K562 (cell line): Measurements from ENCODE around the gene CEBPE. TPM values are rescaled to one million over a fixed set of nuclear protein-coding genes. Genes with fewer than 3 reads are reported as not detected.

ENCODE experiments used
- ATAC-seq: fragments of 200-7000 bp; cut with Tn5 transposase; 3 replicates; pipeline ENCODE4 v1.9.1; 2020; ENCODE audit warnings: moderate library complexity
- BruUV-seq: library from RNA; stranded (reverse); fragments of 400-500 nt; replicated peaks from 2 replicates; lab custom pipeline; 2021; lab: Mats Ljungman, UMichigan
- CTCF ChIA-PET: fragments of 300-600 bp; formaldehyde crosslinking; extraction: SDS; loops from one replicate; lab custom pipeline; 2021; ENCODE audit warnings: low intra/inter-chr PET ratio; lab: Yijun Ruan, JAX
- POLR2A ChIA-PET: fragments of 300-600, 350-650 bp; sonication (Branson Sonifier 250); formaldehyde crosslinking; extraction: SDS; loops from one replicate; lab custom pipeline; 2021; ENCODE audit warnings: antibody characterized with exemption, inconsistent platforms; lab: Yijun Ruan, JAX
- DNase-seq, 4 experiments: peaks; one replicate each; pipeline versions ENCODE4 v3.0.0 to v3.0.0-alpha.2; 2011 to 2018; ENCODE audit warnings: low spot score in 3 of 4, mixed read lengths in 3 of 4; ENCODE audit errors: extremely low read depth in 1 of 4
- FAIRE-seq: peaks from 2 replicates; lab custom pipeline; 2011; peaks lifted over from hg19 to GRCh38; lab: Jason Lieb, UNC
- H2AFZ ChIP-seq: 2 replicates; pipeline ENCODE4 v1.6.0; 2011; ENCODE audit warnings: low read depth, low read length, control low read depth, inconsistent platforms
- H3K27ac ChIP-seq: fragments of 200-600 bp; 3 replicates; pipeline ENCODE4 v1.8.0; 2011; ENCODE audit warnings: low read depth, mild to moderate bottlenecking, control low read depth, inconsistent platforms, low read length, moderate library complexity, mixed read lengths; ENCODE audit errors: extremely low read depth
- H3K27me3 ChIP-seq, 2 experiments: fragments of 300-600 bp in 1 of 2; 2 replicates in 1 of 2; 3 replicates in 1 of 2; pipeline versions ENCODE4 v1.6.0 to v1.8.0; 2011; ENCODE audit warnings: inconsistent platforms in 2 of 2, low read length in 2 of 2, mild to moderate bottlenecking in 1 of 2, mixed read lengths in 1 of 2, moderate library complexity in 1 of 2; ENCODE audit not compliant: control insufficient read depth in 2 of 2, insufficient read depth in 2 of 2
- H3K36me3 ChIP-seq: fragments of 300-600 bp; 3 replicates; pipeline ENCODE4 v1.8.0; 2011; ENCODE audit warnings: mild to moderate bottlenecking, low read length, inconsistent platforms; ENCODE audit not compliant: control insufficient read depth, insufficient read depth
- H3K4me1 ChIP-seq, 2 experiments: fragments of 200-600 bp in 1 of 2; replicated peaks in 1 of 2; 2 replicates in 1 of 2; 3 replicates in 1 of 2; pipeline versions ENCODE4 v1.5.1 to v1.8.0; 2011; ENCODE audit warnings: inconsistent platforms in 2 of 2, low read length in 2 of 2, mild to moderate bottlenecking in 1 of 2, mixed read lengths in 1 of 2, moderate library complexity in 1 of 2; ENCODE audit not compliant: control insufficient read depth in 2 of 2, insufficient read depth in 2 of 2
- H3K4me2 ChIP-seq: 2 replicates; pipeline ENCODE4 v1.6.1; 2011; ENCODE audit warnings: low read length, control low read depth, inconsistent platforms, mixed read lengths; ENCODE audit not compliant: insufficient read depth
- H3K4me3 ChIP-seq: fragments of 200-600 bp; sonication (generic), shearing (Covaris generic); 2 replicates; pipeline ENCODE4 v1.5.1; 2016; ENCODE audit warnings: control low read depth, inconsistent platforms
- H3K79me2 ChIP-seq: fragments of 200-600 bp; 3 replicates; pipeline ENCODE4 v1.8.0; 2011; ENCODE audit warnings: low read length, inconsistent platforms; ENCODE audit not compliant: control insufficient read depth, insufficient read depth
- H3K9ac ChIP-seq, 2 experiments: 2 replicates each; pipeline versions ENCODE4 v1.6.0 to v1.6.1; 2011; ENCODE audit warnings: low read depth in 2 of 2, low read length in 2 of 2, control low read depth in 1 of 2, inconsistent platforms in 1 of 2, mild to moderate bottlenecking in 1 of 2, mixed read lengths in 1 of 2; ENCODE audit not compliant: insufficient read depth in 1 of 2
- H3K9me1 ChIP-seq: one replicate; pipeline ENCODE4 v1.6.0; 2011; ENCODE audit warnings: inconsistent platforms, mild to moderate bottlenecking, low read length, moderate library complexity; ENCODE audit not compliant: control insufficient read depth, insufficient read depth
- H3K9me3 ChIP-seq: replicated peaks from 2 replicates; pipeline ENCODE4 v1.5.1; 2011; ENCODE audit warnings: low read depth, low read length, inconsistent platforms; ENCODE audit not compliant: control insufficient read depth, insufficient read depth
- H4K20me1 ChIP-seq: replicated peaks from 2 replicates; pipeline ENCODE4 v1.6.1; 2011; ENCODE audit warnings: low read length, inconsistent platforms, mixed read lengths; ENCODE audit not compliant: control insufficient read depth, insufficient read depth
- CREB3L1 ChIP-seq: fragments of 450-650 bp; IDR thresholded peaks from 2 replicates; pipeline ENCODE4 v1.6.1; 2014; ENCODE audit warnings: low read depth, mild to moderate bottlenecking, moderate library complexity, borderline replicate concordance
- EP400 ChIP-seq: fragments of 450-650 bp; IDR thresholded peaks from 2 replicates; pipeline ENCODE4 v1.6.1; 2017; ENCODE audit warnings: antibody characterized with exemption, mild to moderate bottlenecking, moderate library complexity
- ETS2 ChIP-seq: IDR thresholded peaks from 2 replicates; pipeline ENCODE4 v1.6.1; 2016; ENCODE audit warnings: borderline replicate concordance, missing genetic modification characterization, mild to moderate bottlenecking, moderate library complexity, missing compliant biosample characterization; ENCODE audit not compliant: poor library complexity, severe bottlenecking
- ID3 ChIP-seq, 2 experiments: fragments of 250-450 bp in 1 of 2; fragments of 450-650 bp in 1 of 2; sonication (Bioruptor Pico) in 1 of 2; IDR thresholded peaks; 2 replicates each; pipeline versions ENCODE4 v1.6.1 to v1.8.0; 2016 to 2021; ENCODE audit warnings: mild to moderate bottlenecking in 2 of 2, moderate library complexity in 2 of 2, missing compliant biosample characterization in 1 of 2, missing genetic modification characterization in 1 of 2
- KAT7 ChIP-seq: sonication (generic); formaldehyde crosslinking; IDR thresholded peaks from 2 replicates; pipeline ENCODE4 v1.8.0; 2022; ENCODE audit warnings: missing genetic modification reagents, mild to moderate bottlenecking, borderline replicate concordance
- KDM2B ChIP-seq: fragments of 250-450 bp; sonication (Bioruptor Pico); IDR thresholded peaks from 2 replicates; pipeline ENCODE4 v1.8.0; 2021; ENCODE audit warnings: mild to moderate bottlenecking, moderate library complexity
- RBM25 ChIP-seq: fragments of 200-400 bp; formaldehyde crosslinking; IDR thresholded peaks from 2 replicates; pipeline ENCODE4 v1.6.1; 2018; ENCODE audit warnings: low read length, low read depth, moderate library complexity; ENCODE audit not compliant: severe bottlenecking
- RCOR1 ChIP-seq, 2 experiments: IDR thresholded peaks; 2 replicates each; pipeline ENCODE4 v1.6.1; 2012; ENCODE audit warnings: low read depth in 2 of 2, low read length in 2 of 2, borderline replicate concordance in 1 of 2, improper control_type of control experiment in 1 of 2
- RNF2 ChIP-seq: sonication (generic); IDR thresholded peaks from 2 replicates; pipeline ENCODE4 v1.6.1; 2016
- SAFB2 ChIP-seq: fragments of 200-400 bp; formaldehyde crosslinking; IDR thresholded peaks from 2 replicates; pipeline ENCODE4 v1.6.1; 2018; ENCODE audit warnings: borderline replicate concordance, low read length, low read depth, moderate library complexity; ENCODE audit not compliant: severe bottlenecking
- SP2 ChIP-seq: IDR thresholded peaks from 2 replicates; pipeline ENCODE4 v1.6.1; 2011; ENCODE audit warnings: mild to moderate bottlenecking, low read depth, low read length, moderate library complexity; ENCODE audit not compliant: poor library complexity, severe bottlenecking; ENCODE audit errors: extremely low read depth
- TAF7 ChIP-seq: fragments of 450-650 bp; IDR thresholded peaks from 2 replicates; pipeline ENCODE4 v1.6.1; 2016; ENCODE audit warnings: missing genetic modification characterization, missing compliant biosample characterization
- ZC3H4 ChIP-seq: sonication (generic); formaldehyde crosslinking; IDR thresholded peaks from 2 replicates; pipeline ENCODE4 v1.9.0; 2021; ENCODE audit warnings: missing genetic modification reagents, borderline replicate concordance
- ZNF239 ChIP-seq: fragments of 250-450 bp; sonication (Bioruptor Pico); IDR thresholded peaks from 2 replicates; pipeline ENCODE4 v1.4.0; 2020; ENCODE audit warnings: mild to moderate bottlenecking
- ZNF41 ChIP-seq: fragments of 250-450 bp; sonication (Bioruptor Pico); conservative IDR thresholded peaks from 2 replicates; pipeline ENCODE4 v1.4.0; 2020; ENCODE audit warnings: mild to moderate bottlenecking
- ZNF507 ChIP-seq: conservative IDR thresholded peaks from 2 replicates; pipeline ENCODE4 v1.6.1; 2017; ENCODE audit warnings: missing genetic modification characterization, missing compliant biosample characterization
- ZZZ3 ChIP-seq: fragments of 450-650 bp; IDR thresholded peaks from 2 replicates; pipeline ENCODE4 v1.6.1; 2016; ENCODE audit warnings: antibody characterized with exemption, mild to moderate bottlenecking, moderate library complexity
- WGBS: fragments of 100-300 bp; shearing (Covaris generic); methylation state at CpG from one replicate; pipeline ENCODE4 v1.1.6; 2016; ENCODE audit warnings: low coverage, mixed read lengths; ENCODE audit not compliant: insufficient coverage; ENCODE audit errors: missing lambda C conversion rate; 5-methylcytosine and 5-hydroxymethylcytosine counted together
- in situ Hi-C: fragments of 300-500 bp; cut with MboI; formaldehyde crosslinking; loops from 4 replicates; pipeline ENCODE4 v1.15.0; 2018; ENCODE audit warnings: inconsistent platforms, mixed read lengths
- intact Hi-C: fragments of 100-400 bp; cut with micrococcal nuclease; formaldehyde crosslinking; loops from 2 replicates; pipeline ENCODE4 v1.14.2; 2022
- polyA plus RNA-seq, 8 experiments: library from polyadenylated mRNA; depleted of rRNA in 4 of 8; stranded (reverse) in 5 of 8; unstranded in 3 of 8; fragments of >200 nt; fragmentation: Nextera tagmentation in 2 of 8; fragmentation: Illumina TruSeq in 1 of 8; extraction: Ambion mirVana in 2 of 8; extraction: Trizol in 1 of 8; gene quantifications; 2 replicates each; pipeline versions ENCODE4 v1.2.1 to v1.2.3, GENCODE V29; 2011 to 2014; ENCODE audit warnings: inconsistent platforms in 1 of 8, missing spikeins in 1 of 8
- total RNA-seq, 7 experiments: library from RNA; depleted of rRNA in 6 of 7; stranded (reverse); fragments of >200 nt in 6 of 7; fragmentation: Illumina TruSeq in 2 of 7; extraction: Trizol in 2 of 7; gene quantifications; 2 replicates each; pipeline versions ENCODE4 v1.2.1 to v1.2.3, GENCODE V29; 2011 to 2021; ENCODE audit warnings: low replicate concordance in 1 of 7
- TF ChIP-seq, protein P1 (sequence below): fragments of 250-450 bp; sonication (Bioruptor Pico); IDR thresholded peaks from 2 replicates; pipeline ENCODE4 v1.9.0; 2021; ENCODE audit warnings: mild to moderate bottlenecking

Gene CEBPE
- total and polyA plus RNA-seq, 9 of the 15 experiments (the other 6 are each of a cell fraction or from before 2014, with no cell fraction given): 0.09 to 0.15 (median 0.13) TPM; not detected in 6

GRCh38 chr14:23112359-23113178, 6.5 kb downstream of the CEBPE start:
- Histone ChIP-seq H3K79me2 (no peaks in the 10 kb centered on the region), H3K4me2 (no peak overlapping the region), H3K27ac (no peak overlapping the region), H3K36me3 (no peaks in the 10 kb centered on the region), H3K4me3 (no peak overlapping the region), H3K9ac (no peak overlapping the region), H2AFZ (no peak overlapping the region), H3K9me1 (no peaks in the 10 kb centered on the region), H4K20me1 (peaks cover 3% of the 10 kb centered on the region; the same call in 1 of the 2 replicates), H3K4me1 (peaks cover 26 to 46% of the 10 kb centered on the region in 2 experiments), H3K27me3 (peaks cover 0 to 13% of the 10 kb centered on the region in 2 experiments; a peak in 3 of 5 replicates), H3K9me3 (no peaks in the 10 kb centered on the region)
- DNase-seq (peak; percentile 90 to 95 (median 92)), ATAC-seq (peak; percentile 93), FAIRE-seq (peak; percentile 100)
- WGBS: under 1% methylated on average over 12 of the region's 12 CpGs
- ChIA-PET POLR2A (interaction anchor here (0.5 to 1.8 kb wide), 14 partner anchors 8 to 126 kb away, joined by 3 to 17 read pairs (median 4); partner anchors contain the start of genes ACIN1 and C14orf119), CTCF (interaction anchor here (5.6 kb wide), 1 partner anchor 42 kb away, joined by 109 read pairs; no protein-coding TSS in a partner anchor)
- in situ Hi-C loops: no loop called here
- intact Hi-C loops: no loop called here
- no TSS peak for BruUV-seq
- TF ChIP-seq ZZZ3 (no peak), RCOR1 (IDR thresholded peaks at IDR 0.05; ENCODE audit: borderline replicate concordance in 1 of 2, low read depth in 2 of 2, low read length in 2 of 2) (peak; percentile 100), KAT7 (peak; percentile 86; the same call in 1 of the 2 replicates), SP2 (no peak), SAFB2 (no peak), CREB3L1 (peak; percentile 32; the same call in 1 of the 2 replicates), ID3 (CRISPR knock-in tag; IDR thresholded peaks at IDR 0.05) (no peak), ID3 (tag; IDR thresholded peaks at IDR 0.05) (peak; percentile 92), ZNF239 (0 out of 2 replicates have a peak, but pooled peaks have one; percentile 8), RBM25 (no peak), TAF7 (tag) (no peak), ZNF41 (no peak), RNF2 (peak; percentile 99), ZNF507 (tag) (no peak), KDM2B (no peak), ZC3H4 (CRISPR knock-in tag) (no peak), EP400 (peak; percentile 48; the same call in 1 of the 2 replicates), ETS2 (tag) (no peak)
- TF ChIP-seq, protein P1, sequence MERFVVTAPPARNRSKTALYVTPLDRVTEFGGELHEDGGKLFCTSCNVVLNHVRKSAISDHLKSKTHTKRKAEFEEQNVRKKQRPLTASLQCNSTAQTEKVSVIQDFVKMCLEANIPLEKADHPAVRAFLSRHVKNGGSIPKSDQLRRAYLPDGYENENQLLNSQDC (CRISPR knock-in tag): no peak
